LNCAP (cell line): Measurements from ENCODE around the gene STK32B.

Experiments used
- TF ChIP-seq, protein P1 (sequence below): fragments of 450-650 bp; IDR thresholded peaks from 2 replicates; pipeline ENCODE4 v1.5.1; 2017; ENCODE audit warnings: mild to moderate bottlenecking

STK32B gene

DNA sequence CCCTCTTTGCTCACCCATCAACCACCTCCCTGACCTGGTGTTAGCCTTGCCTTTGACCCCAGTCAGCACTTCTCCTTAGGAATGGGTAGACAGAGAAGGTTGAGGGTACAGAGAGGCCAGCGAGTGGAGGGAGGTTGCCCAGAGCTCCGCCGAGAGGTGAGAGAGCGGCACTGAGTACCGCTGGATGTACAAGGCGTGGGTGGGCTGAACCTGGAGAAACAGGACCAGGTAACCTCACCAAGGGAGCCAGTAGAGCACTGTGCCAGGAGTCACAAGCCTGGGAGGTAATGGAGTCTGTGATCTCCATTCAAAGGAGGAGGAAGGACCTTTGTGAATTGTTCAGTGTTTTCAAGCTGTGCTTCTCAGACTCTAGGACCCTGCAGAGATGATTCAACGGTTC is 400.9 kb downstream of the STK32B start:
- TF ChIP-seq, protein P1, sequence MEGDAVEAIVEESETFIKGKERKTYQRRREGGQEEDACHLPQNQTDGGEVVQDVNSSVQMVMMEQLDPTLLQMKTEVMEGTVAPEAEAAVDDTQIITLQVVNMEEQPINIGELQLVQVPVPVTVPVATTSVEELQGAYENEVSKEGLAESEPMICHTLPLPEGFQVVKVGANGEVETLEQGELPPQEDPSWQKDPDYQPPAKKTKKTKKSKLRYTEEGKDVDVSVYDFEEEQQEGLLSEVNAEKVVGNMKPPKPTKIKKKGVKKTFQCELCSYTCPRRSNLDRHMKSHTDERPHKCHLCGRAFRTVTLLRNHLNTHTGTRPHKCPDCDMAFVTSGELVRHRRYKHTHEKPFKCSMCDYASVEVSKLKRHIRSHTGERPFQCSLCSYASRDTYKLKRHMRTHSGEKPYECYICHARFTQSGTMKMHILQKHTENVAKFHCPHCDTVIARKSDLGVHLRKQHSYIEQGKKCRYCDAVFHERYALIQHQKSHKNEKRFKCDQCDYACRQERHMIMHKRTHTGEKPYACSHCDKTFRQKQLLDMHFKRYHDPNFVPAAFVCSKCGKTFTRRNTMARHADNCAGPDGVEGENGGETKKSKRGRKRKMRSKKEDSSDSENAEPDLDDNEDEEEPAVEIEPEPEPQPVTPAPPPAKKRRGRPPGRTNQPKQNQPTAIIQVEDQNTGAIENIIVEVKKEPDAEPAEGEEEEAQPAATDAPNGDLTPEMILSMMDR: no peak

DNA sequence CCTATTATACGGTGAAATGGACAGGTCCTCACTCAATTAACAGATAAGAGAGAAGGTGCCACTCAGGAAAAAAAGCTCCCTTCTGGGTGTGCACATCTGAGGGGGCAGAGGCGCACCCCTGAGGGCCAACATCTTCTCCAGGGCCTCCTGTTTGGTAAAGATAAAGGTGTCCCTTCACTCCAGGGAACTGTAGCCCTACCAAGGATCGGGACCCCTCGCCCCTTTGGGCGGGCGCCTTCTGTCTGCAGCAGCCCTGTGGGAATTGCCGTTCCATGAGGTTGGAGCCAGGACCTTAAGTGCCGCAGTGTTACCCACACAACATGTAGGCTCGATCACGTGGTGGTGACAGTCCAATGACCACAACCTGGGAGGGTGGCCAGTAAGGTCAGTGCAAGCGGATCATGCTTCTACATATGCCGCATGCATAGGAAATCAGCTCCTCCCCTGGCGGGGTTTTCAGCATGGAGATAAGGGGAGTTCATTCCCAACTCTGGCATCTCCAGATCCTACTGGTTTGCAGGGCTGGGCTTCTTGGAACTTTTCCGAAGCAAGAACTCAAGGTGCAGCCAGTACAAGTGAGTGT is 403.8 kb downstream of the STK32B start:
- TF ChIP-seq, protein P1: no peak

DNA sequence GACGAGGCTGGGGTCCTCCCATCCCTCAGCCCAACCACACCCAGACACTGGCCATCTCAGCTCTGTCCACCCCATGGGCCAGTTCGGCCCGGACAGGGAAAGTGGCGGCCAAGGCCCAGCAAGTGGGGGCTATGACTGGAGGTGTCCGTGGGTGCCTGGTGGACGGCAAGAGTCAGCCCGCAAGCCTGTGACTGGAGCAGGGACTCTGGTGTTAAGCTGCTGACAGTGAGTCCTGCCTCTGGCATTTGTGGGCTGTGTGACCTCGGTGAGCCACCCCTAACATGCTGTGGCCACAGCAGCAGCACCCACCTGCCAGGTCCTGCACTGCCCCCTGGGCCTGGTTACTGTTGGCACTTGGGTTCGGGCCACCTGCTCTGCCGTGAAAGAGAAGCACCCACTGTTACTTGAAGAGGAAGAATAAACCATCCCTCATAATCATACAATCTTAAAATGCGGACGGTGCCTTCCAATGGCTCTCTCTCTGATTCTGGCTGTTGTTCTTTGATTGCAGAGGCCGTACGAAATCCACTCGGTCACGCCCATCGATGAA is 405.1 kb downstream of the STK32B start:
- TF ChIP-seq, protein P1: no peak

DNA sequence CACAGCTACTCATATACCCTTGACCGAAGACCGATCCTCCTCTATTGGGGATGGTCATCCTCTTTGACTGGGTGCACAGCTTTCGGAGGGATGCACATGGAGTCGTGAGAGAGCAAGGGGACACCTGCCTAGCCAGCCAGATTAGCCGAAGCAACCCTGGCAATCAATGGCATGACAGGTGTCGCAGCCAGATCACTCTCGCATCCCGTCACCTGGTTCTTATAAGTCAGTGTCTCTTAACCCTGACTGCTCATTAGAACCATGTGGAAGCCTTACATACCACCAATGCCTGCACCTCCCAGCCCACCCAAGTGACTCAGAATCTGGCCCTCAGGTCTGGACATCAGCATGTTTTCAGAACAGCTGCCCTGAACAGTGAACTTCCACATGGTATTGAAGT is 407.4 kb downstream of the STK32B start:
- TF ChIP-seq, protein P1: no peak

DNA sequence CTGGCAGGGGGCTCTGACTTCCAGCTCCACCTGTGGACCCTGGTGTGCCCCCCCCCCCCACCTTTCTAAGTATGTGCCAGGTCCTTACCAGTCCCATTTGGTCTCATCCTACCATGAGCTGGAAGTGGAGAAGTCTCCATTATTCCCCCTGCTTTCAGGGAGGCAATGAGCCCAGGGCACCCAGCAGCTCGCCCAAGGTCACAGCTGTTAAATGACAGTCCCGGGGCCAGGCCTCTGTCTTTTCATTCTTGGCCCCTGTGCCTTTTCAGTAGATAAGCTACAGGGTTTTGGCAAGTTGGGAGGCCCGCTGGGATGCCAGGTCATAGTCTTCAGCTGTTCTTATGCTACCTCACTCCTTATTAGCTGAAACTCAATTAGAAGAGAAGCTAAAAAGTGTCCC is 408.0 kb downstream of the STK32B start:
- TF ChIP-seq, protein P1: no peak

DNA sequence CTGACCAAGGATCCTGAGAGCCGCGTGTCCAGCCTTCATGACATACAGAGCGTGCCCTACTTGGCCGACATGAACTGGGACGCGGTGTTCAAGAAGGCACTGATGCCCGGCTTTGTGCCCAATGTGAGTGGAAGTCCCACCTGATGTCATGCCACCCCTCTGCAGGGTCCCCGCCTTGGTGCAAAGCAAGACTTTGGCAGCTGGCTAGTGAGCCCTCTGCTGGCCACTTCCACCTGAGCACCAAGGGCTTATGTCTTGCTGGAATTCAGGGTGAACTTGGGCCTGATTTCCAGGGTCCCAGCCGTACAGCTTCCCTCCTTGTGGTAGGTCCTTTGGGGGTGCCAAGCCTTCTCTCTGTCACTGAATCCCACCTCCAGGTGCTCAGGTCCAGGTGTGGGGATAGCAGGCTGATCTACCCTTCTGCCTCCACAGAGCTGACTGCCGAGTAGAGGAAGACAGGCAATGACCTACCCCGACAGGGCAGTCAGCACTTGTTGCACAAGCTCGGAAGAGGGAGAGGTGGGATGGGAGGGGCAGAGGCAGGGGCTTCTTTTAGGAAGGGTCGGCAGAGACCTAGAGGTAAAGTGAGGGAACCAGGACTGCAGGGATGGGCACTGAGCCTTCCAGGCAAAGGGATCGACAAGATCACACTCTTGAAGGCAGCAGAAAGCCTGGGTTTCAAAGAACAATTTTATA is 409.0 kb downstream of the STK32B start:
- TF ChIP-seq, protein P1: peak; percentile 78

DNA sequence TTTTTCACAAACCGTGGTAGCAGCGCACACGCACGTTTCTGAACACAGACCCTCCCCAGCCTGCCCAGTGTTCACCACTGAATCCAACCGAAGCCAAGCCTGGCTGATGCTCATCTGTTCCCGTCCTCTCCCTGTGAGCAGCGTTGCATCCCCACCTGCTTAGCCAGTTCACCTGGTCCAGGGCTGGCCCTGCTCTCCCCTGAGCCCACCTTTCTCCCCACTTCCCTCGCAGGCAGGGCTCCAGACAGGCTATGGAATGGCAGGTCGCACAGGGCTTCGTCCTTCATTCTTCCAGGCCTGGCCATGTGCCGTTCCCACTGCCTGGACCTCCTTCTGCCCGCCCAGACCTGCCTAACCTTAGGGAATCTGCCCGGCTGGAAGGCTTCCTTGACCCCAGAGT is 410.2 kb downstream of the STK32B start:
- TF ChIP-seq, protein P1: no peak
